Effector CD8-positive, alpha-beta T cell (primary cell): ENCODE data around the gene RAB20.
"Not testable (repeated sequence)": the region's sequence is repeated elsewhere in the genome, so short reads cannot be mapped to it uniquely, and the experiment has no call there.

Source experiments
- DNase-seq: peaks from one replicate; lab custom pipeline; 2025; lab: John Stamatoyannopoulos, UW
- total RNA-seq, 4 experiments: gene quantifications; one replicate each; lab custom pipeline; 2026; lab: John Stamatoyannopoulos, UW

The RAB20 gene, protein sequence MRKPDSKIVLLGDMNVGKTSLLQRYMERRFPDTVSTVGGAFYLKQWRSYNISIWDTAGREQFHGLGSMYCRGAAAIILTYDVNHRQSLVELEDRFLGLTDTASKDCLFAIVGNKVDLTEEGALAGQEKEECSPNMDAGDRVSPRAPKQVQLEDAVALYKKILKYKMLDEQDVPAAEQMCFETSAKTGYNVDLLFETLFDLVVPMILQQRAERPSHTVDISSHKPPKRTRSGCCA
- total RNA-seq = 0.36 to 1.9 (median 1.2) reads per million in 4 experiments

DNA sequence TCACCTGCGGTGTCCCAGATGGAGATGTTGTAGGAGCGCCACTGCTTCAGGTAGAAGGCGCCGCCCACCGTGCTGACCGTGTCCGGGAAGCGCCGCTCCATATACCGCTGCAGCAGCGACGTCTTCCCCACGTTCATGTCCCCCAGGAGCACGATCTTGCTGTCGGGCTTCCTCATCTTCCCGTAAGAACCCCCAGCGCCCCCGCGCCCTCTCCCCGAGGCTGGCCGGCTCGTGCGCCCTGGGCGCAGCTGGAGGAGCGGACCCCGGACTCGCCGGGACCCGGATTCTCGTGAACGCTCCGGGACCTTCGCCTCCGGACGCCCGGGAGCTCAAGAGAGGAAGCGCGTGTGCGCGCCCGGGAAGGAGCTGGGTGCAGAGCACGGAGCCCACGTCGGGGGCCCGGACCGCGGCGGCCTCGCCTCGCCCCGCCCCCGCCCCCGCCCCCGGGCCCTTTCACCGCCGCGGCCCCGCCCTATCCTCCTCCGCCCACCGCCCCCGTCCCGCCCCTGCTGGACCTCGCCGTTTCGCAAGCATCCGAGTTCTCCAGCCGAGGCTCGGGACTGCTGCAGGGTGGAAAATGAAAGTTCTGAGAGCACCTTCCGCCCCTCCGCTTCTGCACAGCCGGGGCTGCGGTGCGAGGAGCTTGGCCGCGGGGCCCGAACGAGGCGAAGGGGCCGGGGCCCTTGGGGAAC, at the start of gene RAB20:
RAB20 (minus strand) TSS at position 379 of the 692 bp plus-strand sequence; CDS start at position 176, 203 bp downstream.
- DNase-seq = peak; percentile 50

DNA sequence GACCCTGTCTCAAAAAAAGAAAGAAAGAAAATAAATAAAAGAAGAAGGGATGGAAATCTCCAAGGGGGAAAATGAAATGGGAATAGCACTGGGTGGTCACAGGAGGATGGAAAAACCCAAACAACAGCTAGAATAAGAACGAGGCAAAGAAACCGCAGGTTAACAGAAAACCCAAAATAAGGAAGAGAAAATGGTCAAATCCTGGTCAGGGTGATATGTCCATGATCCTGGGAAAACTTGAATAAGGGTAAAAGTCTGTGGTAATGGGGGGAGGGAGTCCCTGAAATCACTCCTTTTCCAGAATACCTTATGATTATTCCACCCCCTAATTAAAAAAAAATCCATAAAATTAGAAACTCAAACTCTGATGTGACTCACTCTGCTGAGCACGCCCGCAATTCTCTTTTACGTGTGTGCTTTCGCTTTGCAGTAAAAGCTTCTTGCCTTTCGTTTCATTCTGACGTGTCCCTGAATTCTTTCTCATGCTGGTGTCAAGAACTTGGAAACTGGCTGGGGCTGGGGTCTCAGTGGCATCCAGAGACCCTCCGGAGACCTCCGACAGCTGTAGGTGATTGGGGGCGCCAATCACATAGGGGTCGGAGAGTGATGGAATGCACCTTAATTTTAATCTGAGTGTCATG, 49.6 kb upstream of the RAB20 start:
- DNase-seq = no peak

DNA sequence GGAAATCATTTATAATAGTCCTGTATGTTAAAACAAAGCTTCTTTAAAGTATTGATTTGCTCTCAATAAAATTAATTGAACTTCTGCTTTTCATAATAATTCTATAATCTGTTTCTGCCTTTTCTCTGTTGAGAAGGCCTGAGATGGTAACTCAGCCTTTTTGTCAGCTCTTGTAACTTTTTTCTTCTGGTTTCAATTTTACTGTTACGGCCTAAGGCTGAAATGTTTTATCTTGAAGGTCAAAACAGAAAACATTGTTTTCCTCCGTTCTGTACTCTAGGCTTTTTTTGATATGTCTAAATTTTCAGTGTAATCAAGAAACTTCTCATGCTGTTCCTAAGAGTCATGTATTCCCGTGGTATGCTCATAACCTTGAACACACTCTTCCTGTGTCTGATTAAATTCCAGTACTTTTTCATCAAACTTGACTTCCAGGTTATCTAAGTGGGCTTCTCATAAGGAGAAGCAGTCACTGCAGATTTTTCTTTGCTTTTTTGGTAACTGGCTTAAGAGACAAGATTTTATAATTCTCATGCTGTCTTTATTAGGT, 46.2 kb upstream of the RAB20 start:
- no peak for DNase-seq

DNA sequence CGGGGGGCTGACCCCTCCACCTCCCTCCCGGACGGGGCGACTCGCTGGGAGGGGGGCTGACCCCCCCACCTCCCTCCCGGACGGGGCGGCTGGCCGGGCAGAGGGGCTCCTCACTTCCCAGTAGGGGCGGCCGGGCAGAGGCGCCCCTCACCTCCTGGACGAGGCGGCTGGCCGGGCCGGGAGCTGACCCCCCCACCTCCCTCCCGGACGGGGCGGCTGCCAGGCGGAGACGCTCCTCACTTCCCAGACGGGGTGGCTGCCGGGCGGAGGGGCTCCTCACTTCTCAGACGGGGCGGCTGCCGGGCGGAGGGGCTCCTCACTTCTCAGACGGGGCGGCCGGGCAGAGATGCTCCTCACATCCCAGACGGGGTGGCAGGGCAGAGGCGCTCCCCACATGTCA, 44.8 kb upstream of the RAB20 start:
- not testable (repeated sequence) for DNase-seq

DNA sequence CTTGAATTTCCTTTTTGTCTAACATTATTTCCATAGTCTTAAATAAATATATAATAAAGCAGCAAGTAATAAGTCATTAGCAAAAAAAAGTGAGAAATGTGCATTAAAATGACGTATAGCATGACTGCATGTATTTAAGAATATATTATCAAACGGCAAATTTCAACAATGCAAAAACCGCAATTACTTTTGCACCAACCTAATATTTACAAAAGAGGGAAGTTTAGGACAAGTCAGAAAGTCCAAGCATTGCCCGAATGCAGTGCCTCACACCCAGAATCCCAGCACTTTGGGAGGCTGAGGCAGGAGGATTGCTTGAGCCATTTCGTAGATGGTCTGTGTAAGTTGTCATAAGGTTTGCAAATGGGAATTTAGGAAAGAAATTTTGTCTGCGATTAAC, 43.6 kb upstream of the RAB20 start:
- DNase-seq = no peak

DNA sequence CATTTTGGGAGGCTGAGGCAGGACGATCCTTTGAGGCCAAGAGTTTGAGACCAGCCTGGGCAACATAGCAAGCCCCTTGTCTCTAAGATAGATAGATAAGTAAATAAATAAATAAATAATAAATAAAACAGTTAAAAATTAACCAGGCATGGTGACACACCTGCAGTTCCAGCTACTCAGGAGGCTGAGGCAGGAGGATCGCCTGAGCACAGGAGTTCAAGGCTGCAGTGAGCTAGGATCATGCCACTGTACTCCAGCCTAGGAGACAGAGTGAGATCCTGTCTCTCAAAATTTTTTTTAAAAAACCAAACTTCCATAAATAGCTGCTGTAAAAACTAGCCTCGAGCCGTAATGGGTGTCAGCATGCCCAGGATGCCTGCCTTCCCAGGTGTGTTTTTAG, 39.5 kb upstream of the RAB20 start:
- no peak for DNase-seq

DNA sequence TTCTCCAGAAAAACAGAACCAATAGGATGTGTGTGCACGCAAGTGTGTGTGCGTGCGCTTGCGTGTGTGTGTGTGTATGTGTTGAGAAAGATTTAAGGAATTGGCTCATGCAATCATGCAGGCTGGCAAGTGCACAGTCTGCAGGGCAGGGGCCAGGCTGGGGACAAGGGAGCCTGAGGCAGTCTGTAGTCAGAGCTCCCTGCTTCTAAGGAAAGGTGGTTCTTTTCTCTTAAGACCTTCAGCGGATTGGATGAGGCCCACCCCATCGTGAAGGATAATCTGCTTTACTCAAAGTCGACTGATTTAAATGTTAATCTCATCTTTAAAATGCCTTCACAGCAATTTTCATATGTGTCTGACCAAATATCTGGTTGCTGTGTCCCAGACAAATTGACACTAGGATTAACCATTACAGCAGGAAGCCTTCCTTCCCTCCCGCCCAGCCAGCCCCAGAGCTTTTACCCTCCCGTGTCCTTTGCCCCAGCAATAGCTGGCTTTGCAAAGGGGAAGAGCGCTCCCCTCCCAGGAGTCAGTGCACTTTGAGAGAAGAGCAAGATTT, 38.8 kb upstream of the RAB20 start:
- DNase-seq = no peak

DNA sequence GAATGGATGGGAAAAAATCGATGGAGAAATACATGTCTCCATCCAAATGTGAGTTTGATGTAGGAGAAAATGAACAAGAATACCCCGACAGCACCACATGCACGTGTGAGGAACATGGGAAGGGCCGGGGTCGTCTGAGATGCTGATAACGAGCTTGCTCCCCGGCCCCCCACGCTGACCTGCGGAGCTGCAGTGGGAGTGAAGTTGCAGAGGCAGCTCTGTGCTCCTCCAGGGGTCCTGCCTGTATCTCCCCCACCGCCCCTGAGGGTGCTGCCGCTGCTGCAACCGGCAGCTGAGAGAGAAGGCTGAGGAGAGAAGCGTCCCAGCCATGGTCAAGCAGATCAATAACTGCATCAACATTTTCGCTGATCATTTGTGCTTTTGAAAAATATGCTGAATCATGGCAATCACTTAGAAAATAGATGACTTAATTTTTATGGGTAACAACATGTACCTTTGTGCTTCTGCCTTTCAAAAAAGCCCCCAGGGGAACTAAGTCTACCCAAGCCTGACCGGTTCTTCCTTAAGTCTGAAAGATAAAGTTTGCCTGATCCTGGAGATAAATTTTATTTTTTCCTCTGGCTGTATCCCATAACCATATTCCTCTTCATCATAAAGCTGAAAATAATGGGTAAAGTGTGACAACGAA, 35.6 kb upstream of the RAB20 start:
- DNase-seq = no peak

DNA sequence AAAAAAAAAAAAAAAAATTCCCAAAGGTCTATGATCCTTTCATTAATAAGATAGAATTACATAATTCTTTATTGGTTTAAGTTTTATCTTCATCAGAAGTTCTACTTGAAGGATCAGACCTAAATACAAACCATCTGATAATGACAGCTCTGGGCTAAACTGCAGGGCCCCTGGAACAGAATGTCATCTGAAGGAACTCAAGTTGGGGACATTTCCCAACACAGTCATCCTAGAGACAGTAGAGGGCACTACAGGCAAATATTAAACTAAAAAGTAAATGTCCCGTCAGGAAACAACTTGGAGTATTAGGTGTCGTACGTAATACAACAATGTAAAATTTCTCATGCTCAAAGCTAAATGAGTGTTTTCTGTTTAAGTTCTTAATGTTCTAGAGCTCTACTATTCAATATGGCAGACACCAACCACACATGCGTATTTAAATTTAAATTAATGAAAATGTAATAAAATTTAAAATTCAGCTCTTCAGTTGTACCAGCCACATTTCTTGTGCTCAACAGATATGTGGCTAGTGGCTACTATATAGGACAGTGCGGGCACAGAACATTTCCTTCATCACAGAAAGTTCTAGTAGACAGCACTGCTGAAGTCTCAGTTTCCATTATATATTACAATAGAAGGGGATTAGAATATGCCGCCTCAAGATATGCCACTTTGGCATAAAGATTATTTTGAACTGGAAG, 32.1 kb upstream of the RAB20 start:
- no peak for DNase-seq

DNA sequence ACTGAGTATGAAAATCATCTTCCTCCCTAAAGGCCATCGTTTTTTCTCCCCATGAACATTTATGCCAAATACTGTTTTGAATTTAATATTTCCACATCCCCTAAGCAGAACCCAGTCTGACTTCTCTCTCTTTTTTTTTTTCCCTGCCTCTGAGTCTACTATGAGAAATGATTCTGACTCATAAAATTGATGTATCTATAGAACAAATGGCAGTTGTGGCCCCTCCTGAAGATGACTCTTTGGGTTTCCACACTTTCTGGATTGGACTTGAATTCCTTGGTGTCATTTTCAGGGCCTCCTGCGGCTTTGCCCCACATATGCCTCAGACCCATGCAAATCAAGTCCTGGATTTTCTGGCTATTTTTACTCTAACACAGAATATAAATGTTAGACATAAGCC, 31.1 kb upstream of the RAB20 start:
- DNase-seq = no peak

DNA sequence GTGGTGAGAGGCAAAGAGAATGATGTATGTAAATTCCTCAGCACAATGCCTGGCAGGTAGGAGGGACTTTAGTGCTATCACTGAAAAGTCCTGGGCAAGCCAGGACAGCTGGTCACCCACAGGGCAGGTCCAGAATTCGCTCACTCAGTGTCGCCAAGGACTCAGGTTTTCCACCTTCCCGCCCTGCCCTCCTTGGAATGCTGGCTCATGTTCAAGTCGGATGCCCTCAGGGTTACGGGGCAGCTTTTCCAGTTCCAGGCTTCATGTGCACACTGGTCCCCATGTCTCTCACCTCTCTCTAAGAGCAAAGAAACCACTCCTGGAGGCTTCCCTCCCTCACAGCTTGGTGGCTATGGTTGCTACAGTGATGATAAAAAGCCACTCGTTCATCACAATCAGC, 29.1 kb upstream of the RAB20 start:
- DNase-seq = no peak

DNA sequence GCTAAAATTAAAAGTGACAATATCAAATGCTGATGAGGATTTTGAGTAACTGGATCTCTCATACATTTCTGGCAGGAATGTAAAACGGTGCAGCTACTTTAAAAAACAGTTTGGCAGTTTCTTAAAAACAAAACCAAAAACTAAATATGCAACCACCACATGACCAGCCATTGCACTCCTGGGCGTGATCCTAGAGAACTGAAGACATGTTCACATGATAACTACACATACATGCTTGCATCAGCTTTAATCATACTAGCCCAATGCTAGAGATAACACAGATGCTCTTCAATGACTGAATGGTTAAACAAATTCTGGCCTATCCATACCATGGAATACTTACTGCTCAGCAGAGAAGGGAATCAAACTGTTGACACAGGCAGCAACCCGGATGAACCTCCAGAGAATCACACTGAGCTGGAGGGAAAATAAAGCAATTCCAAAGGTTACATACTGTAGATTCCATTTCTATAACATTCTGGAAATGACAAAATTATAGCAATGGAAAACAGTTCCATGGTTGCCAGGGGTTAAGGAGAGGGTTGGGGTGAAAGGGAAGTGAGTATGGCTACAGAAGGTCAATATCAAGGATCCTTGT, 28.4 kb upstream of the RAB20 start:
- no peak for DNase-seq

DNA sequence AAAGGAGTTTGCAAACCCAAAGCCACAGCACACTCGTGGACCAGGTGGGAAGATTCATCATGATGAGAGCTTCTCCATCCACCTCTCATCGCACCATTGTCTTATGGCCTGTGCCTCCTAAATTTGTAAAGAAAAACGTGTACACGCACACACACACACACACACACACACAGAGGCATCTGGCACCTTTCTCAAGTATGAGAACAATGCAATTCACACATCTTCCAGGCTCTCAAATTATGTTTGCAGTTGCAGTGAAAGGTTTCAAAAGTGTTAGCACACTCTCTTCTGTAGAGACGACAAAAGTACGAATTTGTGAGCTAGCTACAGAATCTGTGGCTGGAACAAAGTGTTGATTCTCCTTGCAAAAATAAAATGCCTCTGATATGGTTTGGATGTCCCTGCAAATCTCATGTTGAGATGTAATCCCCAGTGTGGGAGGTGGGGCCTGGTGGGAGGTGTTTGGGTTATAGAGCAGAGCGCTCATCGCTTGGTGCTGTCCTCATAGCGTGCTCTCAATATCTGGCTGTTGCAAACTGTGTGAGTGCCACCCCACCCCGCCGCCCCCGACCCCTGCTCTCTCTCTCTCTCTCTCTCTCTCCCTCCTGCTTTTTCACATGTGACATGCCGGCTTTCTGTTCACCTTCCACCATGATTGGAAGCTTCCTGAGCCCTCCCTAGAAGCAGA, 21.8 kb upstream of the RAB20 start:
- no peak for DNase-seq

DNA sequence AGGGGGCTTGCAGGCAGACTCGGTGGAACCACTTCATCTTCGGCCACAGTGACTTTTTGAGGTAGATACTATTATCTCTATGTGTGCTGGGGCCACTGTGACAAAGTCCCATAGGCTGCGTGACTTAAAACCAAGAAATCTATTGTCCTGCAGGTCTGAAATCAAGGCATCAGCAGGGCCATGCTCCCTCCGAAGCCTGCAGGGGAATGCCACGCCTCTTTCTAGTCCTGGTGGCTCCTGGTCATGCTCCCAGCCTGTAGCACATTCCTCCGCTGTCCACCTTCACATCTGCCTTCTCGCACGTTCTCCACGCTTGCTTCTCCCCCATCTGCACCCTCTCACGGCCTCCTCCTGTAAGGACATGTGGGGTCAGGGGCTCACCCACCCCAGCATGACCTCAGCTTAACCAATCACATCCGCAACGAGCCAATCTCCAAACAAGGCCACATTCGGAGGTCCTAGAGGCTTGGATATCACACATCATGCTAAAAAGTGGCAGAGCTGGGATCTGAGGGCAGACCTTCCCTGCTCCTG, 21.0 kb upstream of the RAB20 start:
- DNase-seq = no peak

DNA sequence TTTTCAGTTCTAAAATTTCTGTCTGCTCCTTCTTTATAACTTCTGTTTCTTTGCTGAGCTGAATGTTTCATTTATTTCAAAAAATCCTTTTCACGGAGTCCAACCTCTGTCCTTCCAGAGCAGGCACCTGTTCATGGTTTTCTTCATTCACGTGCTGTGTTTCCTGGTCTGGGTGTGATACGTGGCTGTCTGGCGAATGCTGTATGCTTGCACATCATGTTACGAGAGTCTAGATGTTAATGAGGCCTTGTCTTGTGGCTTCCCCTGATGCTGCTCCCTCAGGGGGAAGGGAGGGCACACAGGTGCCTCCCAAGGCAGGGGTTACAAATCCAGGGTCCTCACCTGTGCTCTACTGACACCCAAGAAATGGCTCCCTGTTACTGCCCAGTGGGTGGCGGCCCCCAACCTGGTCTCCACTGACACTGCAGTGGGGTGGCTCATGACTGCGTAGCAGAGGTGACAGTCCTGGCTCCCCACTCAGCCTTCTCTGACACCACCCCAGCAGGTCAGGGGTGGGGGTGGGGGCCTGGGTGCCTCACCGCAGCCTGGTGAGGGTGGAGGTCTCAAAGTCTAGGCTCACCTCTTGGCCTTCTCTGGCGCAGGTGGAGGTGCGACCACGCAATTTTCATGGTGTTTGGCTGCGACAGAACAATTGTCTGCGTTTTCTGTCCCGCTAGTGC, 20.1 kb upstream of the RAB20 start:
- DNase-seq = no peak

DNA sequence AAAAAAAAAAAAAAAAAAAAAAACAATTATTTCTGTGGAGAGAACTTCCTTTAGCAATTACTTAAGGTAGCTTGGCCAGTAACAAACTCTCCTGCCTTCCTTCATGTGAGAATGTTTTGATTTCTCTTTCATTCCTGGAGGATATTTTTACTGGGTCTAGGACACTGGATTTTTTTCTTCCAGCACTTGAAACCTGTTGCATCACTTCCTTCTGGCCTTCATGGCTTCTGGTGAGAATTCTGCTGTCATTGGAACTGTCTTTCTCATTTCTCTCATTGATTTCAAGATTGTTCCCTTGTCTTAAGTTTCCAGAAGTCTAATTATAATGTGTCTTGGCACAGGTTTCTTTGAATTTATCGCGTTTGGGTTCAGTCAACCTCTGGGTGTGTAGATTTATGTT, 19.3 kb upstream of the RAB20 start:
- DNase-seq = no peak

DNA sequence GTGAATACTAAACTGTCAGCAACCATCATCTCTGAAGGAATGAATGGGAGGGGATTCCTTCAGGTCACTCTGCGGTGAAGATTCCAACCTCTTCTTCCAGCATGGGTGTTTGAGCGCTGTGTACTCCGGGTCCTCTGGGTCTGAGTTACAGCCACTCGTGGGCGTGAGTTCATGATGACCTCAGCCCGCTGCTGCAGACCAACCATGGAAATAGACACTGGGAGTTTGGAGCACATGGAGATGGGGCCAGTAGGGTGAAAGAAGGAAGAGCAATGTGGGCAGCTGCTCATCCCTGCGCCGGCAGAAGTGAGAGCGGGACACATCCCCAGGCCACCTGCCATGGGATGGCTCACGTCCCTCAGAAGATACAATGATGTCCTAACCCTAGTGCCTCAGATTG, 16.8 kb upstream of the RAB20 start:
- no peak for DNase-seq

DNA sequence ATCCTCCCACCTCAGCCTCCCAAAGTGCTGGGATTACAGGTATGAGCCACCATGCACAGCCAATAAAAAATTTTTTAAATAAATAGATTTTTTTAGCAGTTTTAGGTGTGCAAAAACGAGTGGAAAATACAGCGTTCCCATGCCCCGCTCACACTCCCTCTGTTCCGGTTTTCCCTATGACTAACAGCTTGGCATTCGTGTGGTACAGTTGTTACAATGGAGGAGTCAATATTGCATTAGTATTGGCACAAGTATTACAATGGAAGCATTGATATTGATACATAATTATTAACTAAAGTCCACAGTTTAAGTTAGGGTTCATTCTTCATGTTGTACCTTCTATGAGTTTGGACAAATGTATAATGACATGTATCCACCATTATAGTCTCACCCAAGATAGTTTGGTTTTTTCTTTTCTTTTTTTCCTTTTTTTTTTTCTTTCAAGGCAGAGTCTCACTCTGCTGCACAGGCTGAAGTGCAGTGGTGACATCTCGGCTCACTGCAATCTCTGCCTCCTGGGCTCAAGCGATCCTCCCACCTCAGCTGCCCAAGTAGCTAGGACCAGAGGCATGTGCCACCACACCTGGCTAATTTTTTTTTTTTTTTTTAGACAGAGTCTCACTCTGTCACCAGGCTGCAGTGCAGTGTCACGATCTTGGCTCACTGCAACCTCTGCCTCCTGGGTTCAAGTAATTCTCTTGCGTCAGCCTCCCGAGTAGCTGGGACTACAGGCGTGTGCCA, 15.4 kb upstream of the RAB20 start:
- no peak for DNase-seq

DNA sequence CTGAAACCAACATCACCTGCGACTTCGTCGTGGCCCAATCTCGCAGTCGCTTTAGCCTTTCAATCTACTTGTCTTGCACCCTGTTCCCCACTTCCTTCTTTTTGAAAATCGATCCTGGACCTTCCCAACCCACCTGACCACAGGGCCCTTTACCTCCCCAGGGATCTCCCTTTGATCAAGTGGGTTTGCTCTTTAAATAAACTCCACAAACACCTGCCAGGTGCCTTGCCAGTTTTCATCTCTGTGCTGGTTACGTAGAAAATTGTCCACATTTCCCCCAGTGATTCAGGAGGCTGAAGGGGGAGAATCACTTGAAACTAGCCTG, 14.5 kb upstream of the RAB20 start:
- no peak for DNase-seq
